Thyroid gland (tissue), 4 donors: Measurements from ENCODE around the gene G3BP2.

Source experiments
- POLR2A ChIP-seq, 2 donors: fragments of 450-650 bp; IDR thresholded peaks; one replicate each; pipeline ENCODE4 v1.6.1; 2017; ENCODE audit warnings: antibody characterized with exemption in 2 of 2, mild to moderate bottlenecking in 2 of 2, moderate library complexity in 1 of 2
- TF ChIP-seq, protein P1 (sequence below), 6 experiments: fragments of 200-600 bp in 3 of 6; fragments of 450-650 bp in 3 of 6; sonication (generic) in 3 of 6; IDR thresholded peaks; one replicate each; pipeline ENCODE4 v1.5.1; 2016 to 2019; ENCODE audit warnings: antibody characterized with exemption in 6 of 6, mild to moderate bottlenecking in 2 of 6, inconsistent platforms in 1 of 6, moderate library complexity in 1 of 6

DNA sequence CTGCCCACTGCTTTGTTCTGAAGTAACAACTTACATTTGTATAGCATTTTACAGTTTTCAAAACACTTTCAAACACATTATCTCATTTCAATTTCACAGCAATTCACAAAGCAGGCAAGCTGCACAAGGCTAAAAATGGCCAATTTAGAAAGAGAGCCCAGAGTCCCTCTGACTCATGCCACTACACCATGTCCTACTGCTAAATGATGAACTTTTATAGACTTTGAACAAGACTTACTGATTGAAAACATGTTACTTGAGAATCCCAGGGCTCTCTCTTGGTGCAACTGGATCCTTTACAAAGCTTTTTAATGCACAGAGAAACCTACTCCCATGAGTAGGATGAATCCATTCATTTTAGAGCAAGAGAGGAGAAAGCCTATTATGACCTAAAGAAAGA is 5.8 kb upstream of the G3BP2 start:
- TF ChIP-seq, protein P1, sequence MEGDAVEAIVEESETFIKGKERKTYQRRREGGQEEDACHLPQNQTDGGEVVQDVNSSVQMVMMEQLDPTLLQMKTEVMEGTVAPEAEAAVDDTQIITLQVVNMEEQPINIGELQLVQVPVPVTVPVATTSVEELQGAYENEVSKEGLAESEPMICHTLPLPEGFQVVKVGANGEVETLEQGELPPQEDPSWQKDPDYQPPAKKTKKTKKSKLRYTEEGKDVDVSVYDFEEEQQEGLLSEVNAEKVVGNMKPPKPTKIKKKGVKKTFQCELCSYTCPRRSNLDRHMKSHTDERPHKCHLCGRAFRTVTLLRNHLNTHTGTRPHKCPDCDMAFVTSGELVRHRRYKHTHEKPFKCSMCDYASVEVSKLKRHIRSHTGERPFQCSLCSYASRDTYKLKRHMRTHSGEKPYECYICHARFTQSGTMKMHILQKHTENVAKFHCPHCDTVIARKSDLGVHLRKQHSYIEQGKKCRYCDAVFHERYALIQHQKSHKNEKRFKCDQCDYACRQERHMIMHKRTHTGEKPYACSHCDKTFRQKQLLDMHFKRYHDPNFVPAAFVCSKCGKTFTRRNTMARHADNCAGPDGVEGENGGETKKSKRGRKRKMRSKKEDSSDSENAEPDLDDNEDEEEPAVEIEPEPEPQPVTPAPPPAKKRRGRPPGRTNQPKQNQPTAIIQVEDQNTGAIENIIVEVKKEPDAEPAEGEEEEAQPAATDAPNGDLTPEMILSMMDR (IDR thresholded peaks at IDR 0.05) = no peak
- TF ChIP-seq POLR2A (IDR thresholded peaks at IDR 0.05) = no peak
